ENCODE data around the gene TGM4.

DNA sequence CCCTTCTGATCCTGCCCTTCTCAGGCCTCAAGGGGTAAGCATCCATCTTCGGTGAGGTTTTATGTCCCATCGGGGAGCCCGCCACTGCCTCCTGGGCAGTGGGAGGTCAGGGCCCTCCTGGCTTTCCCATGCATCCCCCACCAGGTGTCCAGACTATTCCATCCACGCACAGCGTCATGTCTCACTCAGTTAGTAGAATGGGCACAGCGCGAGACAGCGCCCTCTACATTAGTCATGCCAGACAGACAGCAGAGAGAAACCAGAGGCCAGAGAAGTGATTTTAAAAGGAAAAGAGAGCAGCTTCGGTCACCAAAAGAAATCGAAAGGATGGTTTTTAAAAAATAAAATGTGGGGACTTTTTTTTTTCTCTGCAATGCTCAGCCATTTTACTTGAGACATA, 51.8 kb downstream of the TGM4 start:
- TF ChIP-seq POLR2AphosphoS5 (IDR thresholded peaks at IDR 0.05) (no peak), POLR2A (IDR thresholded peaks at IDR 0.05) (no peak), CTCF (IDR thresholded peaks at IDR 0.05) (no peak), EP300 (IDR thresholded peaks at IDR 0.05) (no peak)

Data from suprapubic skin (tissue), 4 donors.